Activated naive CD8-positive, alpha-beta T cell treated with anti-CD3 and anti-CD28 coated beads, Interleukin-2, amount 50 U/mL, for 24 hours (primary cell): ENCODE data around the gene GSTO1.
A peak's percentile ranks its signal among the peaks of the same experiment; 100 is the strongest.

Source experiments
- ATAC-seq: fragments of 150-1000 bp; cut with Tn5 transposase; one replicate; pipeline ENCODE4 v1.10.0; 2021
- DNase-seq: peaks from one replicate; pipeline ENCODE4 v3.0.0; 2021
- H3K27ac Mint-ChIP-seq: one replicate; pipeline ENCODE4 v1.8.0; 2021; ENCODE audit warnings: mild to moderate bottlenecking, mixed read lengths
- H3K27me3 Mint-ChIP-seq: one replicate; pipeline ENCODE4 v1.8.0; 2021; ENCODE audit warnings: mixed read lengths
- H3K36me3 Mint-ChIP-seq: one replicate; pipeline ENCODE4 v1.8.0; 2021; ENCODE audit warnings: low read depth, mixed read lengths
- H3K4me1 Mint-ChIP-seq: one replicate; pipeline ENCODE4 v1.8.0; 2021; ENCODE audit warnings: mixed read lengths
- H3K4me3 Mint-ChIP-seq: one replicate; pipeline ENCODE4 v1.8.0; 2021; ENCODE audit warnings: mild to moderate bottlenecking, moderate library complexity, mixed read lengths
- H3K9me3 Mint-ChIP-seq: one replicate; pipeline ENCODE4 v1.8.0; 2021; ENCODE audit warnings: mixed read lengths

Gene GSTO1

GRCh38 chr10:104257235-104257634 is 2.5 kb downstream of the GSTO1 start:
- no peak for DNase-seq
- Mint-ChIP-seq H3K4me1 (peaks cover 81% of the 10 kb centered on the region), H3K27ac (peak overlapping the region; percentile 74), H3K36me3 (peaks cover 67% of the 10 kb centered on the region), H3K9me3 (no peaks in the 10 kb centered on the region), H3K4me3 (peak overlapping the region; percentile 90), H3K27me3 (no peaks in the 10 kb centered on the region)
- no peak for ATAC-seq

DNA sequence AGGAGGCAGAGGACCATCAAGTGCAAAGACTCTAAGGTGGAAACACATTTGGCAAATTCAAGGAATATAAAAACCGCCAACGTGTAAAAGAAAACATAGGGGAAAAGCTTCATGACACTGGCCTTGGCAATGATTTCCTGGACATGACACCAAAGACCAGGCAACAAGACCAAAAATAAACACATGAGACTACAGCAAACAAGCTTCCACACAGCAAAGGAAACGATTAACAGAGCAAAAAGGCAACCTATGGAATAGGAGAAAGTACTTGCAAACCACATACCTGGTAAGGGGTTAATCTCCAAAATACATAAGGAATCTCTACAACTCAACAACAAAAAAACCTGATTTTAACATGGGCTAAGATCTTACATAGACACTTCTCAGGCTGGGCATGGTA is 3.5 kb downstream of the GSTO1 start:
- Mint-ChIP-seq H3K4me1 (peaks cover 82% of the 10 kb centered on the region), H3K27me3 (no peaks in the 10 kb centered on the region), H3K27ac (peak overlapping the region; percentile 36), H3K9me3 (no peaks in the 10 kb centered on the region), H3K36me3 (peaks cover 71% of the 10 kb centered on the region), H3K4me3 (no peak overlapping the region)
- ATAC-seq (no peak), DNase-seq (no peak)

GRCh38 chr10:104259456-104259855 is 4.8 kb downstream of the GSTO1 start:
- ATAC-seq (no peak), DNase-seq (no peak)
- Mint-ChIP-seq H3K36me3 (peaks cover 80% of the 10 kb centered on the region), H3K27me3 (no peaks in the 10 kb centered on the region), H3K4me3 (peak overlapping the region; percentile 76), H3K27ac (peak overlapping the region; percentile 95), H3K9me3 (no peaks in the 10 kb centered on the region), H3K4me1 (peaks cover 82% of the 10 kb centered on the region)

DNA sequence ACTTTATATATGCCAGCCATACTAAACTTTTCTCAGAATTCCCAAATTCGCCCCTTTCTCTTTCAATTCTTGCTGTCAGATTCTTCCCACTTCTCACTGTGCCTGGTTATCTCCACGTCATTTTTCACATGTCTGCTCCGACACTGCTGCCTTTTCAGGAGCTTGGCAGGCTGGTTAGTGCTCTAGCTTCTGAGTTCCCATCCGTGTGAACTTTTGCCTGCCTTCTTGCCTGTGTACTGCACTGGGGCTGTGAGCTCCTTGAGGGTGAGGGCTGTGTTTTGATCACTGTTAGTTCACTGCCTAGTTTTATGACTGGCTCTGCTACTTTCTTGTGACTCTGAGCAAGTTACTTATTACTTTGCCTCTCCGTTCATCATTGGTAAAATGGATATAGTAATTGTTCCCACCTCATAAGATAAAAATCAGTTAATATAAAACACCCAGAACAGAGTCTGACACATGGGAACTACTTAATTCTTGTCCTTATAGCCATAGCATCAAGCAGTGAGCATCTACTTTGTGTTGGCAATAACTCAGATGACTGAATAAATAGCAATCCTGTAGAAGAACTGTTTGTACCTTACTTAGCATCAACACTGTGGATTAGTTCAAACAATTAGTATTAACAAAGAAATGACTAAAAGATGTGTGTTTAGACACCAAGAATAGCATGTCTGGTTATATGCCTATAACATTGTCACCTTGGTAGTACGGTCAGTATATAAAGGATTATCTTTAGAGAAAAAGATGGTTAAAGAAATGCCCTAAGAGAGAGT is 5.5 kb downstream of the GSTO1 start:
- peak overlapping the region; percentile 76 for H3K4me3 Mint-ChIP-seq
- DNase-seq (no peak), ATAC-seq (peak; percentile 11)
- peaks cover 82% of the 10 kb centered on the region for H3K36me3 Mint-ChIP-seq
- no peaks in the 10 kb centered on the region for H3K9me3 Mint-ChIP-seq
- peaks cover 86% of the 10 kb centered on the region for H3K4me1 Mint-ChIP-seq
- no peaks in the 10 kb centered on the region for H3K27me3 Mint-ChIP-seq
- peak overlapping the region; percentile 95 for H3K27ac Mint-ChIP-seq

GRCh38 chr10:104260775-104261115 is 6.1 kb downstream of the GSTO1 start:
- Mint-ChIP-seq H3K36me3 (peaks cover 85% of the 10 kb centered on the region), H3K27me3 (no peaks in the 10 kb centered on the region), H3K4me1 (peaks cover 91% of the 10 kb centered on the region), H3K9me3 (no peaks in the 10 kb centered on the region), H3K27ac (peak overlapping the region; percentile 95), H3K4me3 (peak overlapping the region; percentile 76)
- peak; percentile 86 for ATAC-seq
- no peak for DNase-seq

DNA sequence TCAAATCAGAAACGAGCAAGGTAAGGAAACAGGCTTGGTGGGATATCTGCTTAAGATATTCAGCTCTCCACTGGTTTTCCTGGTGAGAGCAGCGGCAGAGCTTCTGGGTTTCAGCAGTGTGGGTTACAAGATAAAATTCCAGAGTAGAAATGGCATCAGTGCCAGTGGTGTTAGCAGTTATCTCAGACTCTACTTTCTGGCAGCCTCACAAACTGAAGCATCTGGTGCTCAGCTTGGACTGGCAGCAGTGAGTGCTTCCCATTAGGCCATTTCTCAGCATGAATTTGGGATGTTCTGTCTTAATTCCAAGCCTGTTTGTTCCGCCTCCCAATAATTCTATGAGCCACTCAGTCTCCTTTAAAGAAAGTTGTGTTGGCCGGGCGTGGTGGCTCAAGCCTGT is 7.4 kb downstream of the GSTO1 start:
- Mint-ChIP-seq H3K27ac (peak overlapping the region; percentile 95), H3K27me3 (no peaks in the 10 kb centered on the region)

DNA sequence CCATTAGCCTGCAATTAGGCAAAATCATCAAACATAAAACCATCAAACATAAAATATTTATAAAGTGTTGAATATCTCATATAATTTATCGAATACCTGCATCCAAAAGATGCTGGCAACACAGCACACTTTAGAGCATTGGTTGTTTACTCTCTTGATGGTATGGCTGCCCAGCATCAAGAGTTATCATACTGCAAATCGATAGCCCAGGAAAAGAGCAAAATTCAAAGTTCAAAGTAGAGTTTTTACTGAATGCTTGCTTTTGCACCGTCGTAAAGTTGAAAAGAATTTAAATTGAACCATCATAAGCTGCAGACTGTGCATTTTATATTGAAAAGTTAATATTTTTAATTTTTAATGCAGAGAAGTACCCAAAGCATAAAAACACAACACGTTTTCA is 10.1 kb downstream of the GSTO1 start:
- ATAC-seq (no peak), DNase-seq (no peak)
- peaks cover 84% of the 10 kb centered on the region for H3K4me1 Mint-ChIP-seq
- H3K27me3 Mint-ChIP-seq = no peaks in the 10 kb centered on the region
- H3K9me3 Mint-ChIP-seq = no peaks in the 10 kb centered on the region
- no peak overlapping the region for H3K4me3 Mint-ChIP-seq
- no peak overlapping the region for H3K27ac Mint-ChIP-seq
- peaks cover 74% of the 10 kb centered on the region for H3K36me3 Mint-ChIP-seq

More for the DNA sequence above, 7.4 kb downstream of the GSTO1 start:
- ATAC-seq (no peak), DNase-seq (no peak)
- Mint-ChIP-seq H3K9me3 (no peaks in the 10 kb centered on the region), H3K4me3 (no peak overlapping the region), H3K4me1 (peaks cover 90% of the 10 kb centered on the region), H3K36me3 (peaks cover 84% of the 10 kb centered on the region)

DNA sequence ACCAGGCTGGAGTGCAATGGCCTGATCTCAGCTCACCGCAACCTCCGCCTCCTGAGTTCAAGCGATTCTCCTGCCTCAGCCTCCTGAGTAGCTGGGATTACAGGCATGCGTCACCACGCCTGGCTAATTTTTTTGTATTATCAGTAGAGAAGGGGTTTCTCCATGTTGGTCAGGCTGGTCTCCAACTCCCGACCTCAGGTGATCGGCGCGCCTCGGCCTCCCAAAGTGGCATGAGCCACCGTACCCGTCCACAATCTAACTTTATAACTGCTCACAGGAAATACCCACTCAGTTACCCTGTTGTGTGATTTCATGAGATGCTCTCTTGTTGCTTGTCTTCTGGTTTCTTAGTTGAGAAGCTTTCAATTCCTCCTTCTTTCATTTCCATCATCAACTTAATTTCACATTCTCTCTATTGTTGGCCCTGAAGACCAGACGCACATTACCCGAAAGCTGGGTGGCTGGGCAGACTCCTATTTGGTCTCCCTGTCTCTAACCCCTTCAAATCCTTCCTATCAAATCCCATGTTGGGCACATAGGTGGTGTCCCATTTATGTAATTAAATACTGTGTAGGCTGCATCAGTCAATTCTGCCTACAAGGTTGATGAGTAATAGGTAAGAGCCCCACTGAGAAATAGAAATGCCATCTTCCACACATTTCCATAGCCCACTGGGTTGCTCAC is 13.2 kb downstream of the GSTO1 start:
- ATAC-seq = peak; percentile 63
- Mint-ChIP-seq H3K27me3 (no peaks in the 10 kb centered on the region), H3K4me3 (peak overlapping the region; percentile 85), H3K9me3 (no peaks in the 10 kb centered on the region), H3K36me3 (peaks cover 47% of the 10 kb centered on the region), H3K4me1 (peaks cover 55% of the 10 kb centered on the region), H3K27ac (peak overlapping the region; percentile 93)
- DNase-seq = peak; percentile 47

DNA sequence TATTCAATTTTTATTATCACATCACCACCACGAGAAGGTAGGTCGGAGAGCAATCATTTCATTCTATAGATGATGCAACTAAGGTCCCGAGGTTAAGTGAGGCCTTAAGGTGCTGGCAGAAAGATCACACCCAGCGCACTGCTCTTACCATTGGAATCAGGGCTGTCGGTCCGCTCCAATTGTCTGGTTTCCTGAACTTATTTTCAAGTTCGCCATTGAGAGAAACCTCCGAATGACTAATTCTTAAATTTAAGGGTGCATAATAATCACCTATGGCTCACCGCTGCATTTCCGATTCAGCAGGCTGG is 13.7 kb downstream of the GSTO1 start:
- peak overlapping the region; percentile 85 for H3K4me3 Mint-ChIP-seq
- H3K27me3 Mint-ChIP-seq = no peaks in the 10 kb centered on the region
- peaks cover 51% of the 10 kb centered on the region for H3K4me1 Mint-ChIP-seq
- H3K36me3 Mint-ChIP-seq = peaks cover 46% of the 10 kb centered on the region
- H3K27ac Mint-ChIP-seq = peak overlapping the region; percentile 93
- no peak for ATAC-seq
- no peaks in the 10 kb centered on the region for H3K9me3 Mint-ChIP-seq
- no peak for DNase-seq

DNA sequence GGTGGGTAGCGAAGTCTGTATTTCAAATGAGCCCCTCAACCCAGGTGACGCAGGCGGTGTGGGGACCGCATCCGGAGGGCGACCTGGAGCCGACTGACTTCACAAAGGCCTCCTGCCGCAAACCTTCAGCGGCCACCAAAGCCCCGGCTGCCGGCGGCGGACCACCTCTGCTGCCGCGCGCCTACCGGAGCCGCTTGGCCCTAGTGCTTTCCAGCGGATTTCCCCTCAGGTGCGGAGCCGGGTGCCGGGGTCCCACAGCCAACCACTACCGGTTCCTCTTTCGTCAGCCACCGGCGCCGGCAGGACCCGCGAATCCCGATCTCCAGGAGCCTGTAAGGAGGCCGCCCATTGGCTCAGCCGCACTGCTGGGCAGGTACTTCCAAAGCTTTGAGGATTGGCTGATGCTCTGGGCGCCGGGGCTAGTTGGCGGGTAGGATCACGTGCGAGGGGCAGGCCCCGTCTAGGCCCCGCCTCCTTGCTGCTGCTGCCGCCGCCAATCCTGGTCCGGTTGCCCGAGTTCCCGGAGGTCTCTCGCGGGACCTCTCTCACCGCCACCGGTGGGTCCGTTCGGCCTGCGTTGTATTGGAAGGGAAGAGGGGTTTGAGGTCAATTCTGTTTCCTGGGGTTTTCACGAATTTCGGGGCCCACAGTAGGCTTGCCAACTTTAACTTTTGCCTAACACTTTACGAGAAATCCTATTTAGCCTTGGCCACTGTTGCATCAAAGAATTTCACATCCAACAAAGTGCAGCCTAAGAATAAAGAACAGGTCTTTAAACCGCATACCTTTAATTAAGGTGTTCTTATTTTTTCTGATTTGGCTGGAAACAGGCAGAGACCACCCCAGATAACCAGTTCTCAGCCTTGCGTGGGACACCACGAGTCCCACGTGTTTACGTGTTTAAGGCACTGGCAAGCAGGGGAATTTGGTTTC is 14.3 kb downstream of the GSTO1 start, which contains the start of gene GSTO2:
Gene GSTO2 (plus strand): TSS at position 472 of the 933 bp plus-strand sequence. CDS start 5,732 bp downstream, outside the sequence.
- peaks cover 40% of the 10 kb centered on the region for H3K36me3 Mint-ChIP-seq
- peak within 1 kb of the TSS; percentile 93 for H3K27ac Mint-ChIP-seq
- no peaks in the 10 kb centered on the region for H3K27me3 Mint-ChIP-seq
- peak; percentile 88 for ATAC-seq
- no peaks in the 10 kb centered on the region for H3K9me3 Mint-ChIP-seq
- H3K4me3 Mint-ChIP-seq = peak within 1 kb of the TSS; percentile 85
- peak; percentile 97 for DNase-seq
- H3K4me1 Mint-ChIP-seq = peaks cover 45% of the 10 kb centered on the region

DNA sequence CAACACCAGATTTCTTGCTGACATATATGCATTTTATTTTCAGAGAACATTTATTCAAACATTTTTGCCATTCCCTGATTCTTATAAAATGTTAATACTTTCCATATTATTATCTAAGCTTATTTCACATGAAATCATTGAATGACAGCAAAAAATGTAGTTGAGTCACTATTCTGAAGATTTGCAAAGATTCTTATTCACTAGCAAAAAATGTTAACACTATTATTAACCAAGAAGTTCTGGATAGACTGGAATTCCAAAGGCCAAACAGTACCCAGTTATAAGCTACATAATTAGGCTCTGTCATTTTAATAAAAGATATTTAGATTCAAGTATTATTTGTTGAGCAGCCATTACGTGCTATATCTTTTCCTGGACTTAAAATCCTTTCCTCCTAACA is 18.6 kb downstream of the GSTO1 start:
- Mint-ChIP-seq H3K4me3 (no peak overlapping the region), H3K9me3 (no peaks in the 10 kb centered on the region), H3K36me3 (peaks cover 3% of the 10 kb centered on the region), H3K27me3 (peaks cover 10% of the 10 kb centered on the region), H3K27ac (no peak overlapping the region), H3K4me1 (peaks cover 14% of the 10 kb centered on the region)
- DNase-seq (no peak), ATAC-seq (no peak)

DNA sequence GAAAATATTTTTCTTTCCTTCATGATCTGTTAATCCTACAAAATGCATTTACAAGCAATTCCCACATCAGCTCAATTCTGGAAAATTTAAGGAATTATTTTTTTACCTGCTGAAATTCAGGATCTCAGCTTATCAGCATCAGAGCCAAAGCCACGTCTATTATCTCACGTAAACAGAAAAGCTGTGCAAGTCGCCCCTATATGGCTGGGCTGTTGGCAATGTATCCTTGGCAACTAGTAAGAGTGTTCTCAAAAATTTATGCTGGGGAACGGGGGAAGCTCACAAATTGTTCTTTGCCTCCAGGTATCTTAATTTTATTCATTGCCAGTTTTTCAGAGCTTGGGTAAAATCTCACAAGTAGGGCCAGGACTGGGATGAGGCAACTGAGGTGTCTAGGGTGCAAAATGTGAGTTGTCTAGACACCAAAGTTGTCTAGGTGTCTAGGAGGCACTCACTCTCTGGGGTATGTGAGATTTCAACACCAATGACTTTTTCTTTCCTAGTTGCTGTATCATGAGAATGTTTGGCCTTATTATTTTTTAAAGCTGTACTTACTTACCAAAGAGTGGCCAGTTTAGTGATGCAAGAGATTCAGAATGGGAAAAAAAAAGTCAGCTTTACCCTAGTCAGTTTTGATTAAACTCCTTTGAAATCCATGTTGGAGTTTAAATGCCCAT is 19.3 kb downstream of the GSTO1 start:
- Mint-ChIP-seq H3K36me3 (no peaks in the 10 kb centered on the region), H3K9me3 (no peaks in the 10 kb centered on the region), H3K27me3 (peaks cover 14% of the 10 kb centered on the region), H3K27ac (no peak overlapping the region), H3K4me3 (peak overlapping the region; percentile 40), H3K4me1 (peaks cover 14% of the 10 kb centered on the region)
- DNase-seq (no peak), ATAC-seq (no peak)

GRCh38 chr10:104274762-104275721 is 20.4 kb downstream of the GSTO1 start:
- H3K9me3 Mint-ChIP-seq = no peaks in the 10 kb centered on the region
- H3K27ac Mint-ChIP-seq = no peak overlapping the region
- peaks cover 14% of the 10 kb centered on the region for H3K27me3 Mint-ChIP-seq
- H3K4me1 Mint-ChIP-seq = peaks cover 9% of the 10 kb centered on the region
- no peaks in the 10 kb centered on the region for H3K36me3 Mint-ChIP-seq
- peak overlapping the region; percentile 40 for H3K4me3 Mint-ChIP-seq
- peak; percentile 63 for DNase-seq
- peak; percentile 73 for ATAC-seq
